ENCODE results near the gene OR5K4. TPM values are rescaled to one million over a fixed set of nuclear protein-coding genes. Genes with fewer than 3 reads are reported as not detected.
"Not testable (repeated sequence)": the region's sequence is repeated elsewhere in the genome, so short reads cannot be mapped to it uniquely, and the experiment has no call there.

Gene OR5K4
- total RNA-seq, 1 experiment from 2014 or later, result not detected

DNA sequence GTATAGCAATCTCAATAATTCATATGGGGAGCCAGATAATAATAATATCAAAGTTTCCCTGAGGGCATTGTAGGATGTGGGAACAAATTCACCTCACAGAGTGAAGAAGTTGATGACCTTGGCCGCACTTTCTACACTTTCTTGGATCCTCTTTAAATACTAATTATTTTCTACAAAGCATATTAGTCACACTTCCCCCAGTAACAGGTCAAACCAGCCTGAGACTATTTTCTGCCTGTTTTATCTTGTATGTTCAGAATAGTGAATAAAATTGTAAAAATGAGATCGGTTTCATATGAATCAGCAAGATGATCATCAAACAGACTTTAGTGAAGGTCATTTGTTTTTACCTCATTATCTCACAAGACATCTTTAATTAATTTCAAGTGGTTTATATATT, 34.5 kb downstream of the OR5K4 start:
- Histone ChIP-seq H4K20me1 (ENCODE audit: insufficient read depth) (no peaks in the 10 kb centered on the region), H3K4me1 (replicated peaks; ENCODE audit: insufficient read depth) (peaks cover 10% of the 10 kb centered on the region; the same call in 1 of the 2 replicates), H3K9me3 (ENCODE audit: insufficient read depth, low read depth) (no peaks in the 10 kb centered on the region), H3K4me2 (no peak overlapping the region), H3K9me2 (ENCODE audit: insufficient read depth) (0 out of 2 replicates have a peak, but pooled peaks cover 8% of the 10 kb centered on the region), H2AFZ (no peak overlapping the region), H3K79me2 (ENCODE audit: low read depth) (no peaks in the 10 kb centered on the region), H3K4me3 (no peak overlapping the region), H3K27me3 (ENCODE audit: insufficient read depth, low read depth) (no peaks in the 10 kb centered on the region), H3F3A (ENCODE audit: insufficient read depth, low read depth) (no peaks in the 10 kb centered on the region), H3K27ac (no peak overlapping the region), H3K36me3 (ENCODE audit: low read depth) (no peaks in the 10 kb centered on the region)
- TF ChIP-seq, protein P1, sequence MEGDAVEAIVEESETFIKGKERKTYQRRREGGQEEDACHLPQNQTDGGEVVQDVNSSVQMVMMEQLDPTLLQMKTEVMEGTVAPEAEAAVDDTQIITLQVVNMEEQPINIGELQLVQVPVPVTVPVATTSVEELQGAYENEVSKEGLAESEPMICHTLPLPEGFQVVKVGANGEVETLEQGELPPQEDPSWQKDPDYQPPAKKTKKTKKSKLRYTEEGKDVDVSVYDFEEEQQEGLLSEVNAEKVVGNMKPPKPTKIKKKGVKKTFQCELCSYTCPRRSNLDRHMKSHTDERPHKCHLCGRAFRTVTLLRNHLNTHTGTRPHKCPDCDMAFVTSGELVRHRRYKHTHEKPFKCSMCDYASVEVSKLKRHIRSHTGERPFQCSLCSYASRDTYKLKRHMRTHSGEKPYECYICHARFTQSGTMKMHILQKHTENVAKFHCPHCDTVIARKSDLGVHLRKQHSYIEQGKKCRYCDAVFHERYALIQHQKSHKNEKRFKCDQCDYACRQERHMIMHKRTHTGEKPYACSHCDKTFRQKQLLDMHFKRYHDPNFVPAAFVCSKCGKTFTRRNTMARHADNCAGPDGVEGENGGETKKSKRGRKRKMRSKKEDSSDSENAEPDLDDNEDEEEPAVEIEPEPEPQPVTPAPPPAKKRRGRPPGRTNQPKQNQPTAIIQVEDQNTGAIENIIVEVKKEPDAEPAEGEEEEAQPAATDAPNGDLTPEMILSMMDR (conservative IDR thresholded peaks at IDR 0.05), result no peak
- TF ChIP-seq EZH2 (IDR thresholded peaks at IDR 0.05; ENCODE audit: low read depth), result no peak
- CTCF ChIA-PET, result no interaction called here
- intact Hi-C loops (cut with micrococcal nuclease; ENCODE audit: unreplicated experiment), result no loop called here
- no TSS peak for BruUV-seq (replicated peaks)
- peak in 1 of 2 experiments; percentile 43 for DNase-seq
- POLR2A ChIA-PET (ENCODE audit: unreplicated experiment), result no interaction called here

DNA sequence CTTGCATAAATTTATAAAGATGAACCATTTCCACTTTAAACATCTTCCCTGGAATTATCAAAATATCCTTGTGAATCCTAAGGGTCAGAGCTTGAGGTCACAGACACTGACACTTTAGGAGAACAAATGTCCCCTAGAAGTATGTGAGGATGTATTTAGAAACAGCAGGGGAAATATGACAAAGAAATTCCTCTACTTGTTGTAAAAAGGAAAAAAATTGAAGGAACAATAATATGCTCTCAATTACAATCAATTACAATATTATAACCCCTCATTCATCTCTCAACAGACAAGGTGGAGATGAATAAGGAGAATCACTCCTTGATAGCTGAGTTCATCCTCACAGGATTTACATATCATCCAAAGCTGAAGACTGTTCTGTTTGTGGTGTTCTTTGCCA, 36.7 kb downstream of the OR5K4 start, which contains the start of gene OR5K3:
TSS of gene OR5K3 (plus strand) at position 301 of the 400 bp plus-strand sequence. CDS start at position 301, 0 bp downstream.
- Histone ChIP-seq H3K79me2 (ENCODE audit: low read depth) (no peaks in the 10 kb centered on the region), H3K4me2 (no peak within 1 kb of the TSS), H3K36me3 (ENCODE audit: low read depth) (no peaks in the 10 kb centered on the region), H3F3A (ENCODE audit: insufficient read depth, low read depth) (no peaks in the 10 kb centered on the region), H3K27ac (no peak within 1 kb of the TSS), H3K27me3 (ENCODE audit: insufficient read depth, low read depth) (no peaks in the 10 kb centered on the region), H3K4me1 (replicated peaks; ENCODE audit: insufficient read depth) (peaks cover 10% of the 10 kb centered on the region; the same call in 1 of the 2 replicates), H3K4me3 (no peak within 1 kb of the TSS), H3K9me2 (ENCODE audit: insufficient read depth) (0 out of 2 replicates have a peak, but pooled peaks cover 9% of the 10 kb centered on the region), H3K9me3 (ENCODE audit: insufficient read depth, low read depth) (no peaks in the 10 kb centered on the region), H4K20me1 (ENCODE audit: insufficient read depth) (no peaks in the 10 kb centered on the region), H2AFZ (0 out of 2 replicates have a peak within 1 kb of the TSS, but pooled peaks have one; percentile 31)
- BruUV-seq (replicated peaks), result no TSS peak
- DNase-seq, result no peak
- ChIA-PET POLR2A (ENCODE audit: unreplicated experiment) (interaction anchor here (0.6 kb wide), 1 partner anchor 1350 kb away, joined by 3 read pairs; no protein-coding TSS in a partner anchor), CTCF (no interaction called here)
- intact Hi-C loops (cut with micrococcal nuclease; ENCODE audit: unreplicated experiment), result loop anchor here (10.0 kb wide), 1 partner anchor 56 kb away; no protein-coding TSS in a partner anchor
- TF ChIP-seq, protein P1 (conservative IDR thresholded peaks at IDR 0.05), result no peak
- TF ChIP-seq EZH2 (IDR thresholded peaks at IDR 0.05; ENCODE audit: low read depth), result no peak

DNA sequence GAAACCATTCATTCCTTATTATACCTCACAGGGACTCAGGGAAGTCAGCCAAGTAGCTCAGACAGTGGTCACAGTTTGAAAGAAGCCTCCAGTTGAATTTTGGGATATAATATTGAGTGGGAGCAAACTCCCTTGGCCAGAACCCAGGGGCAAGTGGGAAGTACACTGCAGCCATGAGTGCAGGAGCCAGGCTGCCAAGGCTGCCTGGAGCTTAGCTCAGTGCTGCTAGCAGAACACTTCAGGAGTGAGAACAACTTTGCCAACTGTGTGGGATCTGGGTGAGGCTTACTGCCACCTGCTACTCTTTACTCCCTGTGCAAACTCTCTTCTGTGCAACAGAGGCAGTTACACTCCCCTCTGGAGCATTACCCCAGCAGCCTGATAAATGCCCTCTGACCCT, 41.4 kb downstream of the OR5K4 start:
- ChIA-PET CTCF (no interaction called here), POLR2A (ENCODE audit: unreplicated experiment) (no interaction called here)
- no peaks in the 10 kb centered on the region for H3F3A ChIP-seq (ENCODE audit: insufficient read depth, low read depth)
- H3K4me2 ChIP-seq, result no peak overlapping the region
- H3K27ac ChIP-seq, result no peak overlapping the region
- BruUV-seq (replicated peaks), result no TSS peak
- H4K20me1 ChIP-seq (ENCODE audit: insufficient read depth), result no peaks in the 10 kb centered on the region
- H2AFZ ChIP-seq, result no peak overlapping the region
- TF ChIP-seq, protein P1 (conservative IDR thresholded peaks at IDR 0.05), result no peak
- TF ChIP-seq EZH2 (IDR thresholded peaks at IDR 0.05; ENCODE audit: low read depth), result no peak
- H3K9me2 ChIP-seq (ENCODE audit: insufficient read depth), result 0 out of 2 replicates have a peak, but pooled peaks cover 9% of the 10 kb centered on the region
- DNase-seq, result no peak
- no peaks in the 10 kb centered on the region for H3K79me2 ChIP-seq (ENCODE audit: low read depth)
- H3K36me3 ChIP-seq (ENCODE audit: low read depth), result no peaks in the 10 kb centered on the region
- peaks cover 7% of the 10 kb centered on the region; the same call in 1 of the 2 replicates for H3K9me3 ChIP-seq (ENCODE audit: insufficient read depth, low read depth)
- H3K4me1 ChIP-seq (replicated peaks; ENCODE audit: insufficient read depth), result no peaks in the 10 kb centered on the region
- H3K4me3 ChIP-seq, result no peak overlapping the region
- no peaks in the 10 kb centered on the region for H3K27me3 ChIP-seq (ENCODE audit: insufficient read depth, low read depth)
- intact Hi-C loops (cut with micrococcal nuclease; ENCODE audit: unreplicated experiment), result loop anchor here (10.0 kb wide), 1 partner anchor 60 kb away; no protein-coding TSS in a partner anchor

DNA sequence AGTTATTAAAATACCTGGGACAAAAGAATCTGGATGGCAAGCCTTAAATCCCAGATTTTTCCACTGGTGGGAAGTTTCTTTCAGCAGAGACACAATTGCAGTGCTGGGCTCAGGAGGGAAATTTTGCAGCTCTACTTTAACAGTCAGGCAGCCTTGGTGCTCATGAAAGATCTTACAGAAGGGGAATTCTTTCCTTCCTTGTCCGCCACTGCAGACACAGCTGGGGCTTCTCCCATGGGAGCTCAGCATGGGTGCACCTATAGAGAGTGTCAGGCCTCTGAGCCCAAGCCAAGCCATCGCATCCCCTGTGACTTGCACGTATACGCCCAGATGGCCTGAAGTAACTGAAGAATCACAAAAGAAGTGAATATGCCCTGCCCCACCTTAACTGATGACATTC, 42.8 kb downstream of the OR5K4 start:
- H3K9me2 ChIP-seq (ENCODE audit: insufficient read depth); H3K4me1 ChIP-seq (replicated peaks; ENCODE audit: insufficient read depth); POLR2A ChIA-PET (ENCODE audit: unreplicated experiment); H4K20me1 ChIP-seq (ENCODE audit: insufficient read depth); BruUV-seq (replicated peaks); H3K79me2 ChIP-seq (ENCODE audit: low read depth); H3K27me3 ChIP-seq (ENCODE audit: insufficient read depth, low read depth); CTCF ChIA-PET; H3K9me3 ChIP-seq (ENCODE audit: insufficient read depth, low read depth); H3K4me2 ChIP-seq; H3K36me3 ChIP-seq (ENCODE audit: low read depth); H3K27ac ChIP-seq; H3K4me3 ChIP-seq; H2AFZ ChIP-seq; H3F3A ChIP-seq (ENCODE audit: insufficient read depth, low read depth): not testable (repeated sequence)
- DNase-seq, result peak in 1 of 2 experiments; percentile 9
- intact Hi-C loops (cut with micrococcal nuclease; ENCODE audit: unreplicated experiment), result loop anchor here (10.0 kb wide), 1 partner anchor 62 kb away; no protein-coding TSS in a partner anchor
